ENCODE results near the gene DFFB.

DFFB gene

DNA sequence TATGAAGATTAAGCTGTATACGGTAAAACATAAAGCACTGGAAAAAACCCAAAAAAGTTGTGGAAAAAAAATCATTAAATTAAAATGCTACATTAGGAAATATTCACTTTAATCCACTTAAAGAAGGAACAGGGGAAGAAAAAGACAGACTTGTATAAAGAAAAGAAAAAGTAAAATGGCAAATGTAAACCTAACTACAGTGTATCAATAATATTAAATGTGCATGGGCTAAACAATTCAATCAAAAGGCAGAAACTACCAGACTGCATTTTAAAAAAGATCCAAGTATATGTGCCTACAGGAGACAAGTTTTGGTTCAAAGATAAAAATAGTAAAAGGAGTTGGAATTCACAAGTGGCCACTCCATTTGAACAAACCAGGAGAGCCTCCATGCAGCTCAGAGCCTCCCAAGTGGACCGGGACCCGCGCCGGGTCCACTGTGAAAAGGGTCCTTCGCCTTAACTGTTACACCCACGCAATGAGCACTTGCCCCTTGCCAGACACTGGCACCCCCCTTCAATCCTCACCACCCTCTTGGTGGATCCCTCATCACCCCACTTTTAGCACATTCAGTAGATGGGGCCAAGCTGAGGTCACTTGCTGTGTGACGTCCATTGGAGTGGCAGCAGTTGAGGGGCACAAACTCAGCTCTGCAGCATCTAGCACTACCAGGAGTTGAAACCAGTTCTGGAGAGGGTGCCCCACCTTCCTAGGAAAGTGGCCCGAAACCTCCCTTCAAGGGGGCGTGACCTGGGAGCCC, 41.9 kb downstream of the DFFB start:
- TF ChIP-seq, protein P1, sequence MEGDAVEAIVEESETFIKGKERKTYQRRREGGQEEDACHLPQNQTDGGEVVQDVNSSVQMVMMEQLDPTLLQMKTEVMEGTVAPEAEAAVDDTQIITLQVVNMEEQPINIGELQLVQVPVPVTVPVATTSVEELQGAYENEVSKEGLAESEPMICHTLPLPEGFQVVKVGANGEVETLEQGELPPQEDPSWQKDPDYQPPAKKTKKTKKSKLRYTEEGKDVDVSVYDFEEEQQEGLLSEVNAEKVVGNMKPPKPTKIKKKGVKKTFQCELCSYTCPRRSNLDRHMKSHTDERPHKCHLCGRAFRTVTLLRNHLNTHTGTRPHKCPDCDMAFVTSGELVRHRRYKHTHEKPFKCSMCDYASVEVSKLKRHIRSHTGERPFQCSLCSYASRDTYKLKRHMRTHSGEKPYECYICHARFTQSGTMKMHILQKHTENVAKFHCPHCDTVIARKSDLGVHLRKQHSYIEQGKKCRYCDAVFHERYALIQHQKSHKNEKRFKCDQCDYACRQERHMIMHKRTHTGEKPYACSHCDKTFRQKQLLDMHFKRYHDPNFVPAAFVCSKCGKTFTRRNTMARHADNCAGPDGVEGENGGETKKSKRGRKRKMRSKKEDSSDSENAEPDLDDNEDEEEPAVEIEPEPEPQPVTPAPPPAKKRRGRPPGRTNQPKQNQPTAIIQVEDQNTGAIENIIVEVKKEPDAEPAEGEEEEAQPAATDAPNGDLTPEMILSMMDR (IDR thresholded peaks at IDR 0.05; ENCODE audit: insufficient read depth, low read depth, low read length, missing control alignments), result no peak
- no peak for DNase-seq (ENCODE audit: low read depth)
- peak overlapping the region; percentile 87 for H3K4me3 ChIP-seq (ENCODE audit: low read depth, low read length)

- peak; percentile 52 for DNase-seq (ENCODE audit: low read depth)
- peak overlapping the region; percentile 87 for H3K4me3 ChIP-seq (ENCODE audit: low read depth, low read length)
- TF ChIP-seq, protein P1 (IDR thresholded peaks at IDR 0.05; ENCODE audit: insufficient read depth, low read depth, low read length, missing control alignments), result peak; percentile 27
Observed at GRCh38 chr1:3899754-3900149, 42.5 kb downstream of the DFFB start.

DNA sequence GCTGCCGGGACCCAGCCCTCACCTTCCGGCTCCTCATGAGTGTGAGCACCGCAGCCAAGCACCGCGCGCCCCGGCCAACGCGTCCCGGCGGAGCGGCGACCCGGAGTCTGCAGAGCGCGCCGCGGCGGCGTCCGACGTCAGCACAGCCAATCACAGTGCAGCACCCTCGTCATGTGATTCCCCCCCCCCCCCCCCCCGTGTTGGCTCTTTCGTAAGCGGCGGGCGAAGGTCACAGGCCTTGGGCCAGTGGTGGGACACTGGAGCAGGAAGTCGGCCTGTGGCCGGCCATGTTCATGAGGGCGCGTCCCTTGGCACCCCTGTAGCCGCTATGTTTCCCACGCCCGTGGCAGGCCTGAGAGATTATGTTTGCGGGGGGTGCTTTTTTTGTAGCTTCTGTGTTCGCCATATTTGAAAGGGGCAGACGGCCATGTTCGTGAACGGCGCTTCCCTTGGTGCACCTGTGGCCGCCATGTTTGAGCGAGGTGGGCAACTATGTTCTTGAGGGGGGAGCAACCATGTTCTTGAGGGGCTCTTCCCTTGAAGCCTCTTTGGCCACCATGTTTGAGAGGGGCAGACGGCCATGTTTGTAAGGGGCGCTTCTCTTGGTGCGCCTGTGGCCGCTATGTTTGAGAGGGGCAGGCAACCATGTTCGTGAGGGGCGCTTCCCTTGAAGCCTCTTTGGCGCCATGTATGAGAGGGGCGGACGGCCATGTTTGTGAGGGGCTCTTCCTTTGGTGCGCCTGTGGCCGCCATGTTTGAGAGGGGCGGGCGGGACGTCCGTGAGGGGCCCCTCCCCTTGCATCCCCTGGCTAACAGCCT, 43.1 kb downstream of the DFFB start, which contains the start of gene C1orf174:
Gene C1orf174 (minus strand): TSS at position 123 of the 819 bp plus-strand sequence. CDS start 86 bp downstream, at position 37.
- H3K4me3 ChIP-seq (ENCODE audit: low read depth, low read length), result peak within 1 kb of the TSS; percentile 87
- peak; percentile 98 for DNase-seq (ENCODE audit: low read depth)
- TF ChIP-seq, protein P1 (IDR thresholded peaks at IDR 0.05; ENCODE audit: insufficient read depth, low read depth, low read length, missing control alignments), result no peak

- TF ChIP-seq, protein P1 (IDR thresholded peaks at IDR 0.05; ENCODE audit: insufficient read depth, low read depth, low read length, missing control alignments), result no peak
- DNase-seq (ENCODE audit: low read depth), result peak; percentile 98
- peak overlapping the region; percentile 87 for H3K4me3 ChIP-seq (ENCODE audit: low read depth, low read length)
Observed at GRCh38 chr1:3900969-3901529, 43.8 kb downstream of the DFFB start.

DNA sequence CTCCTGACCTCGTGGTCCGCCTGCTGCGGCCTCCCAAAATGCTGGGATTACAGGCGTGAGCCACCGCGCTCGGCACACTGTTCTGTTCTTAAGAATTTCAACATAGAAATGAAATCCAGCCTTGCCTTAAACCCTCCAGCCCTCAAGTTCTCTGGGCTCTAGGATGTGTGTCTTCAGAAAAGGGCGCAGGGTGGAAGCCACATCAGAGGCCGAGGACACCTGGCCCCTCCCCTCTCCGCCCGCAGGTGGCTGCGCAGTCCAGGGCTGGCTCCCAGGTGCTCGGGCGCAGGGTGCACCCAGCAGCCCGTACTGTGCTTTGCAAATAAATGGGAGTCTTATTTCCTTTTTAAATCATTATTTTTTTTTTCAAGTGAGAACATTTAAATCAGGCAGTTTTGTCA, 44.8 kb downstream of the DFFB start:
- H3K4me3 ChIP-seq (ENCODE audit: low read depth, low read length), result no peak overlapping the region

GRCh38 chr1:3902571-3903091, 45.4 kb downstream of the DFFB start:
- TF ChIP-seq, protein P1 (IDR thresholded peaks at IDR 0.05; ENCODE audit: insufficient read depth, low read depth, low read length, missing control alignments), result no peak
- DNase-seq (ENCODE audit: low read depth), result no peak
- no peak overlapping the region for H3K4me3 ChIP-seq (ENCODE audit: low read depth, low read length)

More for the DNA sequence above, 44.8 kb downstream of the DFFB start:
- DNase-seq (ENCODE audit: low read depth), result no peak
- TF ChIP-seq, protein P1 (IDR thresholded peaks at IDR 0.05; ENCODE audit: insufficient read depth, low read depth, low read length, missing control alignments), result no peak

Data from GM12865 (cell line).